ENCODE results near the gene PDE6H. TPM values are rescaled to one million over a fixed set of nuclear protein-coding genes. Genes with fewer than 3 reads are reported as not detected.

Gene PDE6H
- total and polyA plus RNA-seq, 2 of the 8 experiments (the other 6 are each of a cell fraction or from before 2014, with no cell fraction given) = not detected

DNA sequence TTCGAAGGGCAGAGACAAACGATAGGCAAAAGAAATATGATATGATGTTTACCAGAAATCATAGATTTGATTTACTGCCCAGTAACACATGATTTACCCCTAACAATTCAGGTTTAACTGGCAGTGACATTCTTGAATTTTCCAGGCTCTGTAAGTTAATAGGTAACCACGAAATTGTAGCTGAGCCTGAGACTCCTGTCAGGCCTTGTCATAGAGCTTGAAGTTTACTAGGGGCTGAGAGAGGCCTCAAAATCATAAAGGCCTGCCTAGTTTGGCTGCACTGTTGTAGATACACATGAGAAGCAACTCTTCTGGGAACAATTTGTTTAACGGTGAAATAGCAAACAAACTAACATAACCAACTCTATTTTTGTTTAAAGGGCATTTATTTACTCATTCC lies 37.8 kb upstream of the PDE6H start:
- Histone ChIP-seq H2BK120ac (replicated peaks; ENCODE audit: low read depth, low read length) (no peak overlapping the region), H3K23me2 (ENCODE audit: low read depth, low read length) (no peaks in the 10 kb centered on the region), H2AFZ (ENCODE audit: low read length) (no peak overlapping the region), H3K79me1 (ENCODE audit: low read depth, low read length) (no peaks in the 10 kb centered on the region), H3K4me1 (replicated peaks in 1 of 4; ENCODE audit: control insufficient read depth in 3 of 4, insufficient read depth in 4 of 4, low read length in 3 of 4) (no peaks in the 10 kb centered on the region), H3K18ac (ENCODE audit: extremely low read depth, low read length) (no peak overlapping the region), H3K23ac (ENCODE audit: insufficient read length) (no peak overlapping the region), H2BK5ac (ENCODE audit: low read depth, low read length) (no peak overlapping the region), H2BK12ac (ENCODE audit: low read depth, low read length) (no peak overlapping the region), H4K91ac (replicated peaks; ENCODE audit: insufficient read length, low read length) (no peak overlapping the region), H3K9me3 (ENCODE audit: insufficient read depth in 2 of 2, low read depth in 1 of 2, low read length in 1 of 2) (no peaks in the 10 kb centered on the region), H2BK20ac (ENCODE audit: low read length) (no peak overlapping the region), H3K4ac (replicated peaks; ENCODE audit: insufficient read length, low read depth, low read length) (no peak overlapping the region), H4K8ac (ENCODE audit: extremely low read depth, insufficient read depth, low read length) (no peak overlapping the region), H4K5ac (ENCODE audit: insufficient read length, low read depth, low read length) (no peak overlapping the region), H3K27me3 (replicated peaks in 1 of 4; ENCODE audit: control insufficient read depth in 3 of 4, extremely low read depth in 1 of 4, insufficient read depth in 3 of 4, low read length in 3 of 4) (no peaks in the 10 kb centered on the region), H3K79me2 (ENCODE audit: control insufficient read depth in 1 of 2, insufficient read depth in 2 of 2, low read length in 2 of 2) (no peaks in the 10 kb centered on the region), H2AK5ac (ENCODE audit: low read depth, low read length) (no peak overlapping the region), H2BK15ac (ENCODE audit: low read length) (no peak overlapping the region), H3K9ac (replicated peaks in 1 of 4; ENCODE audit: extremely low read depth in 1 of 4, low read depth in 3 of 4, low read length in 3 of 4) (no peak overlapping the region), H3K14ac (ENCODE audit: insufficient read length) (no peak overlapping the region), H3K56ac (replicated peaks; ENCODE audit: insufficient read length, low read depth, low read length) (no peak overlapping the region), H4K20me1 (replicated peaks in 1 of 2; ENCODE audit: control insufficient read depth in 1 of 2, insufficient read depth in 2 of 2, low read length in 2 of 2) (no peaks in the 10 kb centered on the region), H3K36me3 (ENCODE audit: control insufficient read depth in 2 of 4, insufficient read depth in 4 of 4, low read length in 3 of 4) (no peaks in the 10 kb centered on the region), H3K27ac (ENCODE audit: low read depth, low read length) (no peak overlapping the region), H3K4me3 (ENCODE audit: extremely low read depth in 1 of 4, insufficient read depth in 2 of 4, low read depth in 3 of 4, low read length in 4 of 4) (no peak overlapping the region), H3K4me2 (ENCODE audit: insufficient read depth in 1 of 2, low read depth in 2 of 2, low read length in 2 of 2) (no peak overlapping the region)
- ChIA-PET POLR2A (ENCODE audit: partially characterized antibody) (no interaction called here), CTCF (ENCODE audit: partially characterized antibody) (interaction anchor here (1.2 to 3.5 kb wide), 8 partner anchors 10 to 62 kb away, joined by 4 to 18 read pairs (median 6); no protein-coding TSS in a partner anchor)
- WGBS, 2 experiments (ENCODE audit: extremely low coverage in 1 of 2, insufficient coverage in 1 of 2, insufficient read length in 1 of 2, insufficient replicate concordance in 2 of 2, low coverage in 1 of 2, low lambda C conversion rate in 2 of 2, missing lambda C conversion rate in 1 of 2) = 85% methylated on average over 4 of the region's 4 CpGs; no CpG with 5 or more reads in 1 of the 2 experiments
- DNase-seq (ENCODE audit: low read depth in 1 of 2, low spot score in 2 of 2) = no peak
- FAIRE-seq = no peak
- TF ChIP-seq BACH1 (IDR thresholded peaks at IDR 0.05; ENCODE audit: low read length) (no peak), NRF1 (IDR thresholded peaks at IDR 0.05; ENCODE audit: low read depth, low read length) (no peak), CHD1 (IDR thresholded peaks at IDR 0.05; ENCODE audit: low read depth, low read length) (no peak), MAX (IDR thresholded peaks at IDR 0.05) (no peak), ASH2L (IDR thresholded peaks at IDR 0.05; ENCODE audit: low read length) (no peak), RXRA (IDR thresholded peaks at IDR 0.05; ENCODE audit: insufficient read depth, low read depth, low read length) (no peak), TAF1 (IDR thresholded peaks at IDR 0.05; ENCODE audit: low read depth, low read length) (no peak)

Data from H1 (cell line).